NOMO-1 treated with DMSO at 0.1 percent for 48 hours (cell line): Measurements from ENCODE around the gene ADTRP.

Experiments
- DNase-seq: peaks from one replicate; lab custom pipeline; 2025; ENCODE audit not compliant: unreplicated experiment; lab: John Stamatoyannopoulos, UW

Gene ADTRP

DNA sequence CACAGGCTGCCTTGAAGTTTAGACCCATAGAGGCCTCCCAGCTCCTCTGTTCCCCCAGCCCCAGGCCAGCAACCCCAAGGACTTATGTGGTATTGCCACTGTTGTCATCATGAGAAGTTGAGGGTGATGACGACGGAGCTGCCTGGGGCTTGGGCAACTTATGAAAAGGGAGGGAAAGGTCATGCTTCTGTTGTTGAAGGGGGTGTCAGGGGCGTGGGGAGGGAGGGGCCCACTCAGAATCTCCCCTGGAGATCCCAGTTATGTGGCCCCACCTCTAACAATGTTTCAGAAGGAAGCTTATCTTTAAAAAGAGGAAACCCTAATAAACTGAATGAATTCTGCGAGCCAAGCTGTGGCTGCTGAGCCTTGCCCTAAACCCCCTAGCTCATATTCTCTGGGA lies 4.2 kb downstream of the ADTRP start:
- no peak for DNase-seq

DNA sequence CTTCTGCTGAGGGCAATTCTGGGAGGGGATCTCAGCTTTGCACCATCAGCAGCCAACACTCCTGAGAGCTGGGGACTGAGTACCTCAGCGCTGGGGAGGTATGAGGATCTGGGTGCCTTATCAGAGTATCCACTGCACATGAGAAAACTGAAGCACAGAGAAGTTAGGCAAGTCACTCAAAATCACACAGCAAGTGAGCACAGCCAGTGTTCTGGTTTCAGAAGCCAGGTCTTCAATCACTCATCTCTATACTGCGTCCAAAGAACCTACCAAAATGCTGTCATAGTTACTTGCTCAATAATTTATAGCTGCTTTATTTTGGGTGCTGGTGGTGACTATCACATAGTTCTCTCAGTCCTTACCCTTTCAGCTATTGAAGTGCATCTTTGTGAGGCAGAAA lies 5.0 kb downstream of the ADTRP start:
- no peak for DNase-seq

DNA sequence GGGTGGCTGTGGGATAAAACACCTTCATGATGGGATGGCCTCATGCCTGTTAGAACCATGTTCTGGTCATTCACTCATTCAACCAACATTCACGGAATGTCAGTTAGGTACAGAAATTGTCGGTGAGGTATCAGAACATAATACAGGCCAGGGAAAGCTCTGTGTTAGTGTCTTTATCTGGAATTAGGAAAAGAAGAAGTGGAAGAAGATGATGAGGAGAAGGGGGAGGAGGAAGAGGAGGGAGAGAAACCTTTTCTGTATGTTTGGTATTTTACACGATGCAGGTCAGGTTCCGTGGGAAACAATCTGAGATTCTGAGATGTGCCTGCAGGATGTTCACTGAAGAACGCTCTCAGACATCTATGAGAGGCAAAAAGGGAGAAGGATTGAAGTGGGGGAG lies 5.6 kb downstream of the ADTRP start:
- no peak for DNase-seq

DNA sequence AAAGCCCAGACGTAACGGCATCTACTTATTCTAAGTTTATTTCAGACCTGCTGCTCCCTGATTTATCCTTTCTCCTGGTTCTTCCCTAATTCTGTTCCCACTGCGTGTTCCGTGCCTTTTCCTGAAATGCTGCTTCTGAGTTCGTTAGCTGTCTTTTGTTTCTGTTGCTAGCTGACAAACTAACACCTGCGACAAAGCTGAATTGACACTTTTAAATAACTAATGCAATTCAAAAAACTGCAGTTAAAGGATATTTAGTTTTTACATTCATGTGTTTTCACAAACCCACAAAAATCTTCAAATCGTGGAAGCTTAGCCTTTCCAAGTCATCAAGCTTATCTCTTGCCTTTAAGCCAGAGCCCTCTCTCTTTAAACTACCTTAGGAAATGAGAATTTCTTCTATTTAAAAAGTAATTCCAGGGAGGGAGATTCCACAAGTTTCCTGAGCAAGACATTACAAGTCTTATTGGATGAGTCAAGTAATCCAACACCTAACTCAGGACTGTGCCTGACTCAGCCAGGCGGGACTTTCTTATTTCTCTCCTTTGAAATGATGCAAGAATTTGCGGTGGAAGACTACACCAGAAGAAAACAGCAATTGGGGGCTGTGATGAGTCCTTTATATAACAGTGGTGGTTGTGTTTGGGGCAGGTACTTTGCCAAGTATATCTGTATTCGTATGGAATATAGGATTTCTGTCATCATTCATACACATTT lies 6.3 kb downstream of the ADTRP start:
- DNase-seq: peak; percentile 63

DNA sequence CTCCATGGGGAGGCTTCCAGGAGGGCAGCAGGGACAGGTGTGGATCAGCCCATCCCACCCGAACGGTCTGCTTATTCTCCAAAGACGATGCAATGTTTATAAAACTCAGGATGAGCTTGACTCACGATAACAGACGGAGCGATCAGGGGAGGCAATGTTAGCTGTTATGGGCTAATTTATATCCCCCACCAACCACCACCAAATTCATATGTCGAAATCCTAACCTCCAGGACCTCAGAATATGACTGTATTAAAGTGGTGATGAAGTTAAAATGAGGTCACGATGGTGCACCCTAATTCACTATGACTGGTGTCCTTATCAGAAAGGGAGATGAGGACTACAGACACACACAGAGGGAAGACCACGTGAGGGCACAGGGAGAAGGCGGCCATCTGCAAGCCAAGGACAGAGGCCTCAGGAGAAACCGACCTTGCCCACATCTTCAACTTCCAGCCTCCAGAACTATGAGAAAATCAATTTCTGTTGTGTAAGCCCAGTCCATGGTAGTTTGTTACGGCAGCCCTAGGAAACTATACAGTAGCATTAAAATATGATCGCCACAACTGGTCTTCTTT lies 7.0 kb downstream of the ADTRP start:
- DNase-seq: peak; percentile 56

DNA sequence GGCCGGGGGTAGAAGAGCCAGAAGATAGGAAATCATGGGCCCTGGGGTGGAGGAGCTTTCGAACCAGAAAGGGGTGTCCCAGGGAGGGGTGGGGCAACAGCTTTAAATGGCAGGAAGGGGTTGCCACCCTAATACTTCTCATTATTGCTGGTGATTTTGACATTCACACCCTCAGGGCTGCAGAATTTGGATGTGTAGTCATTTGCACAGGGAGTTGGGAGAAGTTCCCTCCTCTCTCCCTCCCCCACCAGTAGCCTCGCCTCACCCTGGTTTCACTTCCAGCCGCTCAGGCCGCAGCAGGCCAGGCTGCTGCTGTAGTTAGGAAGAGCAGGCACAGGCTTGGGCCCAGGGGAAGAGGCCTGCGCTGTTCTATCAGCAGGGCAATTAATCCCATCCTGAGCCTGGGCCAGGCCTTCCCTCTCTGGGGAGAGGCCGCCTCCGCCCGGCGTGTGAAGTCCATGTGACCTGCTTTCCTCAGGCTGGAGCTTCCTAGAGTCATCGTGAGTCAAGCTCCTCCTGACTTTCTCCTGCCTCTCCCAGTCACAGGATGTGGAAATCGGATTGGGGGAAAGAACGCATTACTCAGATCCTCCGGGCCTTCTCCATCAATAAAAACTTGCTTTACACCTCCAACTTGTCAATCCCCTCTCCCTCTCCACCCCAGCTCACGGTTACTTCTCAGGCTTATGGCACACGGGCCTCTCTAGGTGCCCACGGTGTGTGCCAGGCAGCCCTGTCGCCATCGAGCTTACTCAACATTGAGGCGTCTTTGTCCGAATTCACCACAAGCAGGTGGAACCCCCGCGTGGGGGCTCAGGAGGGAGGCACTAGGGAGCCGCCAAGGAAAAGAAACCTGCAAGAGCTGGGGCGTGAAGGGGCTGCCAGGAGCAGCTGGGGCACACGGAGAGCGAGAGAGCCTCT lies 7.8 kb downstream of the ADTRP start:
- peak; percentile 80 for DNase-seq

DNA sequence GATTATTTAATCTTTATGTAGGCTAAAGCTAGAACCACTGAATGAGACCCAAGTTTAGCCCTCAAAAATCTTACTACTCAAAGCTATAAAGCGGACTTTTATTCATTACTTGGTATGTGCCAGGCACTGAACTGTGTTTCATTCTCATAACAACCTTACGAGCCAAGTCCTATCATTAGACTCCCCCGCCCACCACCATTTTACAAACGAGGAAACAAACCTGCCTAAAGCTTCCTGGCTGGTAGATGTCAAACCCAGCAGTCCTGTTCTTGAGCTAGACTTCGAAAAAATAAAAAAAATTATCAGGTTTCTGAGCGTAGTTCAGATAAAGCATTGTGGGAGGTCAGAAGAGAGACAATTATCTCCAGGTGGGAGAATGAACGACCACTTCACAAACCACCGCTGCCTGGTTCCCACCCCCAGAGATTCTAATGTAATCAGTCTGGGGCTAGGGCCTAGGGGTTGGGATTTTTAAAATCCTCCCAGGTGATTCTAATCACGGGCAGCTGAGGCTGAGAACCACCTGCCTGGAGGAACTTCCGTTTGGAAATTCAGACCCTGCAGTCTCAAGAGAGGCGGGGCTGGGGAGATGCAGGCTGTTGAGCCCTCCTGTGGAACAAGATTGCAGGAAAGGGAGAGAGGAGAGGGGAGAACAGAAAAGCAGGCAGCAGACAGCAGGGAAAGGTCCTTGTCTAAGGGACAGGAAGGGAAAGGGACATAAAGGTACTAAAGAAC lies 8.6 kb downstream of the ADTRP start:
- DNase-seq: no peak

DNA sequence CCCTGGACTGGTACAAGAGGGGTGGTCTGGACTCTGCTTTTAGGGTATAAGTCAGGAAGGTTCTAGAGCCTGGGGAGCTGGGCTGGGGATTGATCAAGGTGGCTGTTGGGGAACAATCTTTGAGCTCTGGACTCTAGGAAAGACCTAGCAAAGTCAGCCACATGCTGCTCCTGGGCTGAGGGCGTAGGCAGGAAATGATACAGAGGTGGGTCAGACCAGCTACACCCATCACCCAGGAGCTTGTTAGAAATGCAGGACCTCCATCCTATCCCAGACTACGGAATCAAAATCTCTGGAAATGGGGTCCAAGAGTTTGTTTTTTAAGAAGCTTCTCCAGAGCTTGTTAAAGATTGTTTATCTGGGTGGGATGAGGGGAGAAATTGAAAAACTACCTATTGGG lies 9.4 kb downstream of the ADTRP start:
- DNase-seq: no peak

DNA sequence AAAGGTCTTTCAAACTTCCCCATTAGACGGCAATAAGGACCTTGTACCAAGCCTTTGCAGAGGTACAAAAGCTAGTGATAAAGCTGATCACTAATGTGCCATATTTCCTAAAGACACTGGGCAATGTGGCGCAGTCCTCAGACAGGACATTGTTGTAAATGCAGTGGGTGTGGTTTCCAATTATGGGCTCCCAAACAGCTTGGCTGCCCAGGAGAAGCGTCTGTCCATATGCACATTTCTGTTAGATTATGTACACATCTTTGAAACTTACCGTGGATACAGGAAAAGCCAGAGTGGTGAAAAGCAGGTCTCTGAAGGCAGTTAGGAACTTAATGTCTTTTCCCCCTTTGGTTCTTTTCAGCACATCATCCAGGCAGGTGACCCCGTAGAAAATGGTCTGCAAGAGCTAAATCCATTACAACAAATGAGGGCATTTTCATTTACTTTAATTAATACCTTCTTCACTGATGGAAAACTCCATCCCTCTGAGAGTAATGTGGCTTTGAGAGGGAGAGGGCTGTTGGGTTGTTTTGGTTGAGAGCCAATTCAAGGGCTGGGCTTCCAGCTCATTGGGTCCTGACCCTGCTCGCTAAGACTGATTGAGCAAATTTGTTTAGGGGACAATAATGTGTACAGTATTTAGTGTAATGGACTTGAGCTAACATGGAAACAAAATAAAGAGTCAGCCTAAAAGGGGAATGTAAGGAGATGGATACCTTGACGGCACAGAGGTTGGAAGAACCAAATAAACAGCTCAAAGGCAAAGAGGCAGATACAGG lies 10.4 kb downstream of the ADTRP start:
- DNase-seq: no peak

DNA sequence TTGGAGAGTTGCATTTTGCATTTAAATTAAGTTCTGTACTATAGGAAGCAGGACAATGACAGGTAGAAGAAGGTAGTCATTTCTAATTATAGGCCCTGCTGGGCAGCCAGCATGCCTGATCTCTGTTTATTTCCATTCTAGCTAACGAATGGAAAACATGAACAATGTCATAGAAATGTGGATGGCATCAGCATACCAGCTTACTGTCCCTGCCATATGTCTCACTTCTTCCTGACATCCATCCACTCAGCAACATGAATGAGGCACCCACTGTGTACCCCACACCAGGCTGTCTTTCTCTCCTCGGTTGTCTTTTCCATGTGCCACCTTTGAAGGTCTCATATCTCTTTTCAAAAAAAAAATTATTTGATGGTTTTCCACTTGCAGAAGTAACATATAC lies 11.1 kb downstream of the ADTRP start:
- no peak for DNase-seq

DNA sequence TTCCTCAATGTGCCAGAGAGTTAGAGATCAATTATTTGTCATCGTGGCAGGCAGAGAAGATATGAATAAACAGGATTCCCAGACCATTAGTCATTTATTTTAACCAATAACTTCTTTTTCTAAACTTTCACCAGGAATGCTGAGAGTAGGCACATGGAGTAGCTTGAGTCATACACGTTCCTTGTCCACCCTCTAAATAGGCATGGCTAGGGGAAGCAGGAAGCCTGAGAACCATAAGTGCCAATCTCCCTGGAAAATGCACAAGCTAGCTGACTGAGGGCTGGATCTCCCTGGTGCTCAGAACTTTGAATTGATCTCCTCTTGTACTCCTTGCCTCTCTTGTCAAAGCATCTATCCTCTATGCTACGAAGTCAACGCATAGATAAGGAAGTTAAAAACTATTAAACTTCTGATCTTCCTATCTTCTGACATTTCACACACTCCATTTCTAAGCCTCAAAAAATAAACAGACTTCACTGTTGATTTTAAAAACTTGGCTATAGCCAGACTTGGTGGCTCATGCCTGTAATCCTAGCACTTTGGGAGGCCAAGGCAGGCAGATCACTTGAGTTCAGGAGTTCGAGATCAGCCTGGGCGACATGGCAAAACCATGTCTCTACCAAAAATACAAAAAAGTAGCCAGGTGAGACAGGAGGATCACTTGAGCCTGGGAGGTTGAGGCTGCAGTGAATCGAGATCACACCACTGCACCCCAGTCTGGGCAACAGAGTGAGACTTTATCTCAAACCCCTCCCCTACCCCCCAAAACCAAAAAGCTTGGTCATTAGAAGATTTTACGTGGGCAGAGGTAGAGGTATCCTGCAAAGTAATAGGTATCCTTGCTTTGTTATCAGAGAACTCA lies 11.8 kb downstream of the ADTRP start:
- no peak for DNase-seq

DNA sequence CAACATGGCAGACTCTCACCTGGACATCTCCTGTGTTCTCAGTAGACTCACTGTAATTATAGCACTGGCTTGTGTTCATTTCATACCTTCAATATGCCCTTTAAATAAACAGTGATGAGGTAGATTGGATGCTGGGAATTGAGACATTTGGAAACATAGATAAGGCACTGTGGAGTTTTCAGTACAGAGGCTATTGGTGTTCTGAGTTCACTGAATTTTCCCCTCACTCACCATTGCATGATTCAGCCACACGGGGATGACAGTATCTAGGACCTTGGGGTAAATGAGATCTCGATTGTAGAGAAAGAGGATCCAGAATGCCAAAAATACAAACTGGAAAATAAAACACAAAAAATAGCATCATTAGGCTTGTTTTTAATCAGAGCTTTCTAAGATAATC lies 12.6 kb downstream of the ADTRP start:
- DNase-seq: no peak

DNA sequence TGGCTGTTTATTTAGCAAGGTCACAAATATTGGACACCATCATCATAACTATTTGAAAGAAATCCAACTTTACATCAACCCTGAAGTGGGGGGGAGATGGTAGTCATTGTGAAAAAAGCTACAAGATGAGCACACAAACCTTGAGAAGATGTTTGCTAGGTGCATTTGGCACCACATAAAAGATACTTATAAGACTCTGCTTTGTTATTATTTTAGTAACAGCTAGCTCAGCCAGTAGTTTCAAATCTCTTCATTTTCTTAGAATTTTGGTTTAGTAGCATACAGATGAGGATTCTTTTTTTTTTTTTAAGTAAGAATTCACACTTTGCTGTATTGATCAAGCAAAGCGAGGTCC lies 14.4 kb downstream of the ADTRP start:
- DNase-seq: no peak

DNA sequence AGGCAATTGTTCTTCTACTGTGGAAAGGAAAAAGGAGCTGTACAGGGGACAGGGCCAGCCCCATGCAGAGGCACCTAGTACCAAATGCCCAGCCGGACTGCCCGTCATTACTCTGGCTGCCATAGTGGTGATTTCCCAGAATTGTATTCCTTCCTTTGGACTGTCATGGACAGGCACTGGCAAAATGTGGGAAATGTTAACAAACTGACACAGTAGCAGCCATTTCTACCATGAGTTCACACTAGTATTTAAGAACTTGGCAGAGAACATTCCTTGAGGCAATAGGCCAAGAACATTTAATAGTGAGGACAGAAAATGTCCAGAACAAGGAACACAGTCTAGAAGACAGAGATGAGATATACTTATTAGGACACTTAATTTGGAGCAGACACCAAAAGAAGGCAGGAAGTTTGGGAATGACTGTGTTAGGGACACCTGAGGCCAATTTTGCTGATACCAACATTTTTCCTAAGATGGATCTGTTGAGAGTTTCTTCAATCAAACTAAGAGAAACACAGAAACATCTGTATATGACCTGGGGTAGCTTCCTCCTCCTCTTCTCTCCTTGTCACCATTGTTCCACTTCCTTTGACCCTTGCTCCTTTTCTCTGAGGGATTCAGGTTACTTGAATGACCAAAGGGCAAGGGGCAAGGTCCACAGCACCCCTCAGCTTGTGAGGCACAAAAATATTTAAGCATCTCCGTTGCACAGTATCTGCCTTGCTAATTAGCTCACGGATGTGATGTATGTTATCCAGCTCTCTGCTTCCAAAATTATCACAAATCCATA lies 14.9 kb downstream of the ADTRP start:
- no peak for DNase-seq

DNA sequence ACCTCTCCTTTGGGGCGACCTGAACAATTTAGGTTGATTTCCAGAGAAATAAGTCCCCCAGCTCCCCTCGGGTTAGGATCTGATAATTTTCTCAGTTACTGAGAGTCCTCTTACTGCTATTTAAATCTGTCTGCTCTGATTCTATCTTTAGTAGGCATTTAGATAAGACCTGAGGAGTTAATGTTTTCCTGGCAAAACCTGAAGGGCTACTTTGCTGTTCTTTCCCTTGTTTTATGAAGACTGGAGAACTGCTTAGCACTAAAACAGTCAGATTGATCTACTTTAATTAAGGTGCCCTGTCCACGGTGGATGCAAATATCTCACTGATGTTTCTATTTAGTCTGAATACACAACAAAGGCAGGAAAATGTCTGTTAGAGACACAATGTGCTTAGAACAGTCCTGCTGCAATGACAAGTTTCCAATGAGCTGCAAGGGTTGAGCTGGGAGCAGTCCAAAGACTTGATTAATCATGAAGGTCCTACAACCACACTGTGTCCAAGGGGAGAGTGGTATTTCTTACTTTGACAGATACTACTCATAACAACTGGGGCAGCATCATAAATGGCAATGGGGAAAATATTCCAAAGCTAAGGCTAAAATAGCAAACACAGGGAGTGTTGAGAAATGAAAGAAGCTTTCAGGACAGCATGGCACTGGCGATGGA lies 15.7 kb downstream of the ADTRP start:
- no peak for DNase-seq

DNA sequence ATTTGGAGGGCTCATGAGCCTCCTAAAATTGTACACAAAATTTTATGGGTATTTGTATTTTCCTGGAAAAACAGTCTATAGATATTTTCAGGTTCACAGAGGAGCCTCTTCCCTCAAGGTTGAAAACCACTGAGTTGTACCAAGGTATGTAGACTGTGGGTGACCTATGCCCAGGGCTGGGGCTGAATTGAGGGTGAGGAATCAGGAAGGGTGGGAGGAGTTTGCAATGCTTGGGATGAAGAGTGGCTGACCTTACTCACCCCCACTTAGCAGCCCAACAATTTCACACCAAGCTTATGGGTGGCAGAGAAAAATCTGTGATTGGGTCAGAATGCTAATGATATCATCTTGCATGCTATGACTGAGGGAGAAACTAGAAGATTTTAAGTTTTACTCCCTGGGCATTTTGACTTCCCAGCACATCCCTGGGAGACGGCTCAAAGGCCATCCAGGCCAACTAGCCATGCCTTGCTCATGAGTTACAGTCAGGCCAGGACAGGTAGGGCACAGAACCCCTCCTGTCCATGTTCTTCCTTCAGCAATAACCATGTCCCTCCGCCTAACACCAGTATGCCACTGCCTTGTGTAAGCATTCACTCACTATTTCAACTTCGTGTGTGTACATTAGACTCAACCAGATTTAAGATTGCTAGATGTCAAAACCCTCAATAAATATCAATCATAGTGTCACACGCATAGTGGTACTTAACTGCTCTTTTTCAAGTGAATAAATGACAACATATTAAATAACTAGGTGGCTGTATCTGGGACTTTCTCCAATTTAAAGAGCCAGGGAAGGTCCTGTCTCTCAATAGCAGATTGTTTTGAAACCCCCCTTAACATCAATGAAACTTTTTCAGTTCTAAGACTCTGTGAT lies 16.6 kb downstream of the ADTRP start:
- no peak for DNase-seq

DNA sequence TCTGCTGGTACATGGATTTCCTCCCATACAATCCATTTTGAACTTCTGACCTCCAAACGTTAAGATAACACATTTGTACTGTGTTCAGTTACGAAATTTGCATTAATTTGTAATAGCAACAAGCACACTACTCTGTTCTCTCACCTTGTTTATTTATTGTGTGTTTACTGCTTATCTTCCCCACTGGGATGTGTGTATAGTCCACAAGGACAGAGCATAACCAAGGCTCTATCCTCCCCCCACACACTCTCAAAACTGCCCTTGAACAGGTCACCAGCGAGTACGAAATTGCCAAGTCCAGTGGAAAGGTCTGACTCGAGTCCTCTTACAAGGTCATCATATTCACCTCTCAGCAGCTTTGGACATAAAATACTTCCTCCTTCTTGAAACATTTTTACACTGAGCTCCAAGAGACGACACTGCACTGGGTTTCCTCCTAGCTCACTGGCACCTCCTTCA lies 18.6 kb downstream of the ADTRP start:
- peak; percentile 56 for DNase-seq
